Chondrocyte (in vitro differentiated cells): ENCODE measurements around the gene CMTM3. TPM values are rescaled to one million over a fixed set of nuclear protein-coding genes. Genes with fewer than 3 reads are reported as not detected.

ENCODE experiments used
- DNase-seq: peaks from one replicate; pipeline ENCODE4 v3.0.0; 2021; ENCODE audit warnings: mixed read lengths, low spot score
- H3K27ac Mint-ChIP-seq: one replicate; pipeline ENCODE4 v1.8.0; 2021; ENCODE audit warnings: mild to moderate bottlenecking, moderate library complexity, mixed read lengths; ENCODE audit not compliant: unreplicated experiment
- H3K27me3 Mint-ChIP-seq: 2 replicates; pipeline ENCODE4 v1.8.0; 2021; ENCODE audit warnings: low read depth, mixed read lengths
- H3K36me3 Mint-ChIP-seq: 2 replicates; pipeline ENCODE4 v1.8.0; 2021; ENCODE audit warnings: low read depth, mixed read lengths
- H3K4me1 Mint-ChIP-seq: 2 replicates; pipeline ENCODE4 v1.8.0; 2021; ENCODE audit warnings: low read depth, mild to moderate bottlenecking, mixed read lengths
- H3K4me3 Mint-ChIP-seq: one replicate; pipeline ENCODE4 v1.8.0; 2021; ENCODE audit warnings: mild to moderate bottlenecking, moderate library complexity, mixed read lengths; ENCODE audit not compliant: unreplicated experiment
- H3K9me3 Mint-ChIP-seq: 2 replicates; pipeline ENCODE4 v1.8.0; 2021; ENCODE audit warnings: low read depth, mixed read lengths
- total RNA-seq: library from RNA; stranded (reverse); gene quantifications from 3 replicates; pipeline ENCODE4 v1.2.1, GENCODE V29; 2021
- TF ChIP-seq, protein P1 (sequence below): fragments of 200-600 bp; sonication (generic); IDR thresholded peaks from 2 replicates; pipeline ENCODE4 v1.5.0; 2021; ENCODE audit warnings: antibody characterized with exemption, mild to moderate bottlenecking, moderate library complexity

CMTM3 gene
- total RNA-seq, 1 donor from 2014 or later: 76.5 TPM

DNA sequence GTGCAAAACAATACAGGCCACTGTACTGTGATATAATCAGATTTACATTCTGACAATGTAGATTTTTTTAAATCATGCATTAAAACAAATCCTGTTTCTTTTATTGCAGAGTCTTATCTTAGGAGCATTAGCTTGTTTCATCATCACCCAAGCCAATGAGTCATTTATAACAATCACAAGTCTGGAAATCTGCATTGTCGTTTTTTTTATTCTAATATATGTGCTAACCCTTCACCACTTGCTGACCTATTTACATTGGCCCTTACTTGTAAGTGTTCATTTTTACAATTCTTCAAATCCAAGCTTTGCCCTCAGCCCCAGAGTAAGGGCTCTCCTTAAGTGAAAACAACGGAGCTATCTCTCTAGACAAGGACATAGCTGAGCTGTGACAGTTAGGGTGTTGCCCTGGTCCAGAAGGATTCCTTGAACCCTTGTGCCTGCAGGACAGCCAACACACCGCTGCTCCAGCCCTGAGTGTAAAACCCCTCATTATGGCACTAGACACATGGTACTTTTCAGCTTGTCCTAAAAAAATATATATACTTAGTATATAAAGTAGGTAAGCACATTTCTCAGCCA, 34.6 kb upstream of the CMTM3 start:
- no peak for DNase-seq
- peaks cover 6% of the 10 kb centered on the region for H3K36me3 Mint-ChIP-seq
- no peaks in the 10 kb centered on the region for H3K27me3 Mint-ChIP-seq
- no peaks in the 10 kb centered on the region for H3K9me3 Mint-ChIP-seq
- peak overlapping the region; percentile 85 for H3K27ac Mint-ChIP-seq
- TF ChIP-seq, protein P1, sequence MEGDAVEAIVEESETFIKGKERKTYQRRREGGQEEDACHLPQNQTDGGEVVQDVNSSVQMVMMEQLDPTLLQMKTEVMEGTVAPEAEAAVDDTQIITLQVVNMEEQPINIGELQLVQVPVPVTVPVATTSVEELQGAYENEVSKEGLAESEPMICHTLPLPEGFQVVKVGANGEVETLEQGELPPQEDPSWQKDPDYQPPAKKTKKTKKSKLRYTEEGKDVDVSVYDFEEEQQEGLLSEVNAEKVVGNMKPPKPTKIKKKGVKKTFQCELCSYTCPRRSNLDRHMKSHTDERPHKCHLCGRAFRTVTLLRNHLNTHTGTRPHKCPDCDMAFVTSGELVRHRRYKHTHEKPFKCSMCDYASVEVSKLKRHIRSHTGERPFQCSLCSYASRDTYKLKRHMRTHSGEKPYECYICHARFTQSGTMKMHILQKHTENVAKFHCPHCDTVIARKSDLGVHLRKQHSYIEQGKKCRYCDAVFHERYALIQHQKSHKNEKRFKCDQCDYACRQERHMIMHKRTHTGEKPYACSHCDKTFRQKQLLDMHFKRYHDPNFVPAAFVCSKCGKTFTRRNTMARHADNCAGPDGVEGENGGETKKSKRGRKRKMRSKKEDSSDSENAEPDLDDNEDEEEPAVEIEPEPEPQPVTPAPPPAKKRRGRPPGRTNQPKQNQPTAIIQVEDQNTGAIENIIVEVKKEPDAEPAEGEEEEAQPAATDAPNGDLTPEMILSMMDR: no peak
- no peak overlapping the region for H3K4me3 Mint-ChIP-seq
- H3K4me1 Mint-ChIP-seq: peaks cover 68% of the 10 kb centered on the region

GRCh38 chr16:66572356-66572755, 32.1 kb upstream of the CMTM3 start:
- no peak overlapping the region for H3K4me3 Mint-ChIP-seq
- H3K36me3 Mint-ChIP-seq: peaks cover 1% of the 10 kb centered on the region
- H3K9me3 Mint-ChIP-seq: no peaks in the 10 kb centered on the region
- H3K4me1 Mint-ChIP-seq: peaks cover 70% of the 10 kb centered on the region
- H3K27me3 Mint-ChIP-seq: no peaks in the 10 kb centered on the region
- TF ChIP-seq, protein P1: no peak
- DNase-seq: no peak
- no peak overlapping the region for H3K27ac Mint-ChIP-seq

DNA sequence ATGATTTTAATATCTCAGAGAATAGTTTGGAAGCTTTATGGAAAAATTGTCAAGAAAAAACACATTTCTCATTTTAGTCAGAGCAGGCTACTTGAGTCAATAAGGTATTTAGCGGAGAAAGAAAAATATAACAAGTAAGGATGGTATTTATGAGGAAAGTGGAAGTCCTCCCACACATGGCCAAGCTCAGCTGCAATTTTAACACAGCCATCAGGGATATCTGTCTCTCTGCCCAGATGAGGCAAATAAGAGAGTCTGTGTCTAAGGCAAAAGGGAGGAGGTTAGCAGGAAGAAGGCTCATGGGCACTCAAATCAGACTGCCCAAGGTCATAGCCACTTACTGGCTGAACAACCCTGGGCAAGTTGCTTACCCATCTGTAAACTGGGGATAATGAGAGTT, 30.4 kb upstream of the CMTM3 start:
- TF ChIP-seq, protein P1: no peak
- H3K27me3 Mint-ChIP-seq: no peaks in the 10 kb centered on the region
- no peak for DNase-seq
- H3K4me3 Mint-ChIP-seq: no peak overlapping the region
- peak overlapping the region; percentile 29 for H3K27ac Mint-ChIP-seq
- H3K9me3 Mint-ChIP-seq: no peaks in the 10 kb centered on the region
- H3K36me3 Mint-ChIP-seq: no peaks in the 10 kb centered on the region
- H3K4me1 Mint-ChIP-seq: peaks cover 62% of the 10 kb centered on the region

GRCh38 chr16:66574531-66574930, 30.0 kb upstream of the CMTM3 start:
- no peaks in the 10 kb centered on the region for H3K27me3 Mint-ChIP-seq
- no peak overlapping the region for H3K27ac Mint-ChIP-seq
- TF ChIP-seq, protein P1: no peak

GRCh38 chr16:66575060-66575459, 29.4 kb upstream of the CMTM3 start:
- no peak for DNase-seq
- peaks cover 59% of the 10 kb centered on the region for H3K4me1 Mint-ChIP-seq
- H3K9me3 Mint-ChIP-seq: no peaks in the 10 kb centered on the region
- H3K36me3 Mint-ChIP-seq: no peaks in the 10 kb centered on the region
- H3K27ac Mint-ChIP-seq: no peak overlapping the region
- TF ChIP-seq, protein P1: no peak
- H3K27me3 Mint-ChIP-seq: no peaks in the 10 kb centered on the region
- no peak overlapping the region for H3K4me3 Mint-ChIP-seq

More at GRCh38 chr16:66574531-66574930, 30.0 kb upstream of the CMTM3 start:
- no peaks in the 10 kb centered on the region for H3K9me3 Mint-ChIP-seq
- H3K4me3 Mint-ChIP-seq: no peak overlapping the region
- H3K4me1 Mint-ChIP-seq: peaks cover 59% of the 10 kb centered on the region
- no peak for DNase-seq
- H3K36me3 Mint-ChIP-seq: no peaks in the 10 kb centered on the region
